Sciatic nerve (tissue), 2 donors: ENCODE measurements around the gene CREB3L4. TPM values are rescaled to one million over a fixed set of nuclear protein-coding genes. Genes with fewer than 3 reads are reported as not detected.
"Not testable (repeated sequence)": the region's sequence is repeated elsewhere in the genome, so short reads cannot be mapped to it uniquely, and the experiment has no call there.

Experiments used
- ATAC-seq: fragments of 200-7000 bp; cut with Tn5 transposase; one replicate; pipeline ENCODE4 v1.9.1; 2020; ENCODE audit warnings: mild to moderate bottlenecking, moderate library complexity
- DNase-seq: peaks from one replicate; pipeline ENCODE4 v3.0.0-alpha.2; 2020; ENCODE audit warnings: low spot score
- intact Hi-C: fragments of 100-400 bp; cut with DNase I; formaldehyde crosslinking; loops from one replicate; pipeline ENCODE4 v1.14.2; 2022
- microRNA-seq: library from miRNA; unstranded; fragments of <30 nt; microRNA quantifications from one replicate; pipeline ENCODE4 v1.2.0, GENCODE V29; 2020
- total RNA-seq: library from RNA; stranded (reverse); fragmentation: NEBNext Ultra II Directional; extraction: Animal tissue kit (Norgen Biotek cat#: 25700); gene quantifications from one replicate; pipeline ENCODE4 v1.2.1, GENCODE V29; 2021
- donor health status: DM: no; HTN: no; CAD: no.
- donor health status: DM: no; HTN: no; CAD: no.

CREB3L4 gene
- total RNA-seq, 1 donor from 2014 or later = 11.8 TPM

- intact Hi-C loops, ATAC-seq, DNase-seq: not testable (repeated sequence)
Measured at GRCh38 chr1:154012543-154012942, 44.8 kb downstream of the CREB3L4 start.

DNA sequence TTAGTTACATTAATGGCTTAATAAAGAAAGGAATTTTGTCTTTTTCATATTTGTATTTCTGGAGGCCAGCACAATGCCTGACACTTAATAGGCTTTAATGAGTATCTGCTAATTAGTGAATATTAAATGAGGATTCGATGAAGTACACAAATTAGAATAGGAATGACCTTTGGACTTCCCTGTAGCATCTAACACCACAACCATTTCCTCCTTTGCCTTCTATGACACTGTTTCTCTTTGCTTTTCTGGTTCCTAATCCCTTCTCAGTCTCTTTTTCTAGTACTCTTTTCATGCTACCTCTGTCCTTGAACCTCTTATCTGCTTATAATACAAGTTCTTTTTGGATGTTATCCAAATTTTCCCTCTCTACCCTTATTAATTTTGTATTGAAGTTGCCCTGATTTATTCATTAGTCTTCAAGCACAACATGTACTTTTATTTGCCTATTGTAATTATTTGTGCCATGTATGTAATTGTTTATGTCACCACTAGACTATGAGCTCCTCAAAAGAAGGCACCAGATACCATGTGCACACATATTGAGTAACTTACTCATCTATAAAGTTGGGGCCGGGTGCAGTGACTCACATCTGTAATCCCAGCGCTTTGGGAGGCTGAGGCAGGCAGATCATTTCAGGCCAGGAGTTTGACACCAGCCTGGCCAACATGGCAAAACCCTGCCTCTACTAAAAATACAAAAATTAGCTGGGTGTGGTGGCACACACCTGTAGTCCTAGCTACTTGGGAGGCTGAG, 46.6 kb downstream of the CREB3L4 start:
- ATAC-seq (no peak), DNase-seq (no peak)
- intact Hi-C loops = no loop called here

DNA sequence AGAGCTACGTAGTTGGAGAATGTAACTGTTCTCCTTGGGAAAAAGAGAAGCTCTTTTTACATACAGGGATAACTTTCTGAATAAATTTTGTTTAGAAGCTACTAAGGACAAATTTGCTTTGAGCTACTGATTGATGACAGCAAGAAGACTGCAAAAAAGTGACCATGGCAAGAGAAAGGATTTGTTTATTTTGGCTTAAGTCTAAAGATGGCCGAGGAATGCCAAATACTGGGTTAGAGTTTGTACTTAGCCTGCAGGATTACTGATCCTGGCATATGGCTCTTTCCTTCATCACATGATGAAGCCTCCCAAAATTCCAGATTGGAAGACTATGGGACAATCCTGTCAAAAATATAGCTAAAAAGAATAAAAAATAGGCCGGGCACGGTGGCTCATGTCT, 51.6 kb downstream of the CREB3L4 start:
- no peak for DNase-seq
- no peak for ATAC-seq
- intact Hi-C loops = no loop called here

- no peak for DNase-seq
- intact Hi-C loops = no loop called here
- ATAC-seq = no peak
Measured at GRCh38 chr1:154019940-154020339, 52.2 kb downstream of the CREB3L4 start.

Small RNAs within 50 kb of the gene (microRNA-seq; reads per million reads assigned to microRNA genes)
- not detected for gene MIR6737

Other genes starting within 250 kb of the CREB3L4 start
- gene INTS3, start 239.9 kb upstream of the CREB3L4 start, total RNA-seq = 72.4 TPM
- gene SLC27A3, start 192.5 kb upstream of the CREB3L4 start, total RNA-seq = 38.0 TPM
- gene GATAD2B, start 44.9 kb upstream of the CREB3L4 start, total RNA-seq = 59.6 TPM
- 78.9 TPM for gene DENND4B, start 21.2 kb upstream of the CREB3L4 start, total RNA-seq
- 58.1 TPM for gene CRTC2, start 9.3 kb upstream of the CREB3L4 start, total RNA-seq
- gene SLC39A1, start 4.4 kb upstream of the CREB3L4 start, total RNA-seq = 73.9 TPM
- 72.8 TPM for gene JTB, start 9.8 kb downstream of the CREB3L4 start, total RNA-seq
- 90.1 TPM for gene RAB13, start 18.4 kb downstream of the CREB3L4 start, total RNA-seq
- 1,621 TPM for gene RPS27, start 22.9 kb downstream of the CREB3L4 start, total RNA-seq
- gene NUP210L, start 187.2 kb downstream of the CREB3L4 start, total RNA-seq = 0.18 TPM
- 229 TPM for gene TPM3, start 224.2 kb downstream of the CREB3L4 start, total RNA-seq
- gene CFAP141, start 238.4 kb downstream of the CREB3L4 start, total RNA-seq = not detected